RWPE1 (cell line): ENCODE measurements around the gene NPC1L1.
A peak's percentile ranks its signal among the peaks of the same experiment; 100 is the strongest.

Experiments used
- CTCF ChIA-PET: fragments of 350-600 bp; sonication (Branson Sonifier 250); formaldehyde crosslinking; extraction: SDS; loops from one replicate; lab custom pipeline; 2021; lab: Yijun Ruan, JAX
- POLR2A ChIA-PET: fragments of 400-600 bp; formaldehyde crosslinking; extraction: SDS; loops from one replicate; lab custom pipeline; 2020; ENCODE audit warnings: antibody characterized with exemption; ENCODE audit not compliant: low non-redundant PET; lab: Yijun Ruan, JAX
- DNase-seq: peaks from one replicate; pipeline ENCODE4 v3.0.0; 2012; ENCODE audit warnings: low spot score
- H3K27ac ChIP-seq: fragments of 450-650 bp; 2 replicates; pipeline ENCODE4 v1.5.1; 2017
- CTCF ChIP-seq: fragments of 450-650 bp; conservative IDR thresholded peaks from 2 replicates; pipeline ENCODE4 v1.5.1; 2017; ENCODE audit warnings: low read depth, mild to moderate bottlenecking

NPC1L1 gene

GRCh38 chr7:44572771-44573170 lies 31.6 kb upstream of the NPC1L1 start:
- no peak for DNase-seq
- peak overlapping the region; percentile 75; the same call in 1 of the 2 replicates for H3K27ac ChIP-seq
- TF ChIP-seq CTCF: no peak
- POLR2A ChIA-PET: interaction anchor here (0.6 to 1.1 kb wide), 2 partner anchors 12 to 13 kb away, joined by 4 to 5 read pairs; no protein-coding TSS in a partner anchor
- CTCF ChIA-PET: interaction anchor here (1.0 kb wide), 1 partner anchor 83 kb away, joined by 6 read pairs; no protein-coding TSS in a partner anchor

- ChIA-PET POLR2A (no interaction called here), CTCF (interaction anchor here (1.2 kb wide), 1 partner anchor 36 kb away, joined by 4 read pairs; no protein-coding TSS in a partner anchor)
- peak overlapping the region; percentile 6; the same call in 1 of the 2 replicates for H3K27ac ChIP-seq
- no peak for DNase-seq
- TF ChIP-seq CTCF: no peak
These were observed 28.8 kb upstream of the NPC1L1 start for GRCh38 chr7:44569959-44570358.

GRCh38 chr7:44568771-44569560 lies 27.8 kb upstream of the NPC1L1 start:
- POLR2A ChIA-PET: no interaction called here
- H3K27ac ChIP-seq: no peak overlapping the region
- CTCF ChIA-PET: interaction anchor here (0.6 to 1.1 kb wide), 2 partner anchors 79 to 437 kb away, joined by 3 read pairs; partner anchors contain the start of gene NUDCD3
- no peak for DNase-seq
- no peak for TF ChIP-seq CTCF

DNA sequence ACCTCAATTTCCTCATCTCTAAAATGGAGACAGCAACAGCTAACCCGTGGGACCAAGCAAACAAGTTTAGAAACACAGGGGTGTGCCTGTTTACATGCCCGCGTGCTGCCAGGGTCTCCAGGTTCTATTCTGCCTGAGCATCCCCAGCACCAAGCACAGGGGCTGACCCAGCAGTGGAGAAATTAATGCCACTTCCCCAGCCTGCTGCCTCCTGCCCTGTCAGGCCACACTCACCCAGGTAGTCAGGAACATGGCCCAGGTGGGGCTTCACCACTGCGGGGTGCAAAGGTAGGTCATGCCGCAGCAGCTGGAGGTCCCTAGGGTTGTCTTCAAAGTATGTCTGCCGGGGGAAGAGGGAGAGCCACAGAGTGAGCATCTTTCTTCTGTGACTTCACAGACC lies 26.8 kb upstream of the NPC1L1 start:
- no peak for TF ChIP-seq CTCF
- DNase-seq: no peak
- H3K27ac ChIP-seq: peak overlapping the region; percentile 63
- ChIA-PET CTCF (interaction anchor here (0.5 kb wide), 1 partner anchor 486 kb away, joined by 3 read pairs; no protein-coding TSS in a partner anchor), POLR2A (no interaction called here)

DNA sequence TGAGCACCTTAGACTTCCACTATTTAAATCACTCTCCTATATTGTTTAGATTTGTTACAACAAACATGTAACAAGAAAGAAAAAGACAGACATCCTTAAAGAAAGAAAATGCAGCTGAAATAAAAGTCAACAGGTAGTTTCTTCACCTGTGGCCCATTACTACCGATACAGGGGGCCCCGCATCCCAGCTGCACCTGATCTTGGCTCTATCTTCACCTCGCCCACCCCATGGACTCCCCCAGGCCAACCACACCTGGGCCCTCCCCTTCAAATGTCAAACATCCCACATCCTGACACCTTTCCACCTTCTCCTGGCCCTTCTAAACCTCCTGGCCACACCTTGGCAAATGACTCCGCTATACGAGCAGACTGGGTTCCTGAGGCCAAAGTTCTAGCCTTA lies 25.6 kb upstream of the NPC1L1 start:
- POLR2A ChIA-PET: no interaction called here
- DNase-seq: no peak
- CTCF ChIA-PET: interaction anchor here (0.5 to 2.7 kb wide), 6 partner anchors 12 to 450 kb away, joined by 3 to 17 read pairs (median 6); partner anchors contain the start of gene NUDCD3
- TF ChIP-seq CTCF: no peak
- H3K27ac ChIP-seq: peak overlapping the region; percentile 63

DNA sequence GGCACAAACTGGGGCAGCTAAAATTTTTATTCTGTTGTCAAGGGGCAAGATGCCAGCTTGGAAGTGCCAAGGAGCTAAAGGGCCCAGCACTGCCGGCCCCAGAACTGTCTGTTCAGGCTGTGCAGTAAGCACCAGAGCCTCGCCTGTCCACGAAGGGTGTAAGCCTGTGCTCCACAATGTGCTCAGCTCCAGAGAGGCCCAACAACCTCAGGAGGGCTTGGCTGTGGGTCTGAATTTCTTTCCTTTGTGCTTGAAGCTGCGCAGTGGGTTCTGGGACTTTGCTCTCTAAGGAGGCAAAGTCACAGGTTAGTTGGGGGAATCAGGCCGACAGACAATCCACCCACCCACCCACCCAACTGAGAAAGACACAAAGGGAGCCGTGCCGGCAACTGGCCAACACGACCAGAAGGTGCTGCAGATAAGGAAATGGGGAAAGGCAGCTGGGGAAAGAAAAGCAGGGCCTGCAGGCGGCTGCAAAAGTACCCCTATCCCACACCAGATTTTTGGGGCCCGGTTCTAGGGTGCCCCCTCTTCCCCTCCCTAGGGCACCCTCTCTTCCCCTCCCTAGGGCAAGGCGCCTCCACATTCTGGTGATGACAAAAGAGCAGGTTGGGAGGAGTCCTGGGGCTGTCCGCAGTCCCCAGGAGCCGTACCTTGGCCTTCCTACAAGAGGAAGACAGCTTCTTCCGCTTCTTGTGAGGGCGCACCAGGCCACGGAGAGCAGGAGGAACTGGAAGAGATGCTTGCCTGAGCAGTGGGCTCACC lies 24.8 kb upstream of the NPC1L1 start:
- ChIA-PET POLR2A (interaction anchor here (0.5 to 0.9 kb wide), 3 partner anchors 8 to 541 kb away, joined by 3 read pairs; partner anchors contain the start of gene DDX56), CTCF (interaction anchor here (0.5 to 2.7 kb wide), 18 partner anchors 8 to 495 kb away, joined by 3 to 17 read pairs (median 4); partner anchors contain the start of genes DDX56 and NUDCD3)
- DNase-seq: no peak
- peak; percentile 52 for TF ChIP-seq CTCF
- peak overlapping the region; percentile 63 for H3K27ac ChIP-seq
